ENCODE data around the gene GDI1.

- TF ChIP-seq POLR2A (IDR thresholded peaks at IDR 0.05; ENCODE audit: low read length), result no peak
- TF ChIP-seq GATA1 (IDR thresholded peaks at IDR 0.05; ENCODE audit: low read depth, low read length), result no peak
Observed at GRCh38 chrX:154403192-154403591, 33.8 kb upstream of the GDI1 start.
